Inflammatory macrophage treated with lipopolysaccharide for 1 hour (primary cell): Measurements from ENCODE around the gene SPATA31E1.

ENCODE experiments used
- DNase-seq, 2 donors: peaks; one replicate each; pipeline ENCODE4 v3.0.0-alpha.2; 2020 to 2022

The SPATA31E1 gene

GRCh38 chr9:87882627-87883026 lies at the start of gene SPATA31E1:
Gene SPATA31E1 (plus strand): TSS chr9:87882877. CDS start chr9:87882892, 15 bp downstream.
- no peak for DNase-seq

- DNase-seq, result no peak
These were observed 48.3 kb upstream of the SPATA31E1 start for GRCh38 chr9:87834357-87834756.

GRCh38 chr9:87836536-87836935 lies 46.1 kb upstream of the SPATA31E1 start:
- DNase-seq, result no peak

- DNase-seq, result no peak
These were observed 45.5 kb upstream of the SPATA31E1 start for GRCh38 chr9:87836951-87837705.

- peak; percentile 44 to 71 for DNase-seq
These were observed 42.5 kb upstream of the SPATA31E1 start for GRCh38 chr9:87840134-87840533.

GRCh38 chr9:87842878-87843585 lies 39.6 kb upstream of the SPATA31E1 start:
- no peak for DNase-seq

- no peak for DNase-seq
These were observed 38.2 kb upstream of the SPATA31E1 start for GRCh38 chr9:87844506-87844905.

GRCh38 chr9:87847817-87848216 lies 34.9 kb upstream of the SPATA31E1 start:
- peak in 1 of 2 donors; percentile 22 for DNase-seq

- no peak for DNase-seq
These were observed 33.4 kb upstream of the SPATA31E1 start for GRCh38 chr9:87849144-87849758.

GRCh38 chr9:87850391-87850790 lies 32.3 kb upstream of the SPATA31E1 start:
- no peak for DNase-seq

- DNase-seq, result peak; percentile 16 to 52
These were observed 31.5 kb upstream of the SPATA31E1 start for GRCh38 chr9:87851186-87851585.

- peak; percentile 11 to 68 for DNase-seq
These were observed 29.4 kb upstream of the SPATA31E1 start for GRCh38 chr9:87853302-87853701.

GRCh38 chr9:87853876-87854579 lies 28.6 kb upstream of the SPATA31E1 start:
- no peak for DNase-seq

GRCh38 chr9:87854580-87854955 lies 28.1 kb upstream of the SPATA31E1 start:
- no peak for DNase-seq

GRCh38 chr9:87855061-87855460 lies 27.6 kb upstream of the SPATA31E1 start:
- DNase-seq, result no peak

- no peak for DNase-seq
These were observed 25.3 kb upstream of the SPATA31E1 start for GRCh38 chr9:87857141-87857947.

- no peak for DNase-seq
These were observed 24.7 kb upstream of the SPATA31E1 start for GRCh38 chr9:87857948-87858335.

GRCh38 chr9:87859137-87859536 lies 23.5 kb upstream of the SPATA31E1 start:
- no peak for DNase-seq

GRCh38 chr9:87859786-87860185 lies 22.9 kb upstream of the SPATA31E1 start:
- no peak for DNase-seq

GRCh38 chr9:87861332-87861731 lies 21.3 kb upstream of the SPATA31E1 start:
- no peak for DNase-seq

GRCh38 chr9:87862536-87863268 lies 20.0 kb upstream of the SPATA31E1 start:
- DNase-seq, result no peak
